Loucy (cell line): Measurements from ENCODE around the gene GSG1L.

ENCODE experiments used
- H2AFZ ChIP-seq: fragments of 200-600 bp; sonication (generic); 2 replicates; pipeline ENCODE4 v1.6.0; 2016; ENCODE audit warnings: antibody characterized with exemption, mild to moderate bottlenecking, low read length, moderate library complexity
- H3F3A ChIP-seq: fragments of 200-600 bp; 2 replicates; pipeline ENCODE4 v1.6.0; 2016; ENCODE audit warnings: antibody characterized with exemption, low read depth, mild to moderate bottlenecking
- H3K27me3 ChIP-seq: fragments of 200-600 bp; sonication (generic); 2 replicates; pipeline ENCODE4 v1.6.1; 2014; ENCODE audit warnings: low read length, mild to moderate bottlenecking; ENCODE audit not compliant: insufficient read depth, poor library complexity, severe bottlenecking
- H3K36me3 ChIP-seq: fragments of 200-600 bp; sonication (generic); 2 replicates; pipeline ENCODE4 v1.6.1; 2016; ENCODE audit warnings: low read length; ENCODE audit not compliant: insufficient read depth
- H3K4me1 ChIP-seq: fragments of 200-600 bp; sonication (generic); 2 replicates; pipeline ENCODE4 v1.5.1; 2014; ENCODE audit warnings: low read length, mild to moderate bottlenecking; ENCODE audit not compliant: insufficient read depth, poor library complexity, severe bottlenecking
- H3K4me2 ChIP-seq: fragments of 200-600 bp; sonication (generic); 2 replicates; pipeline ENCODE4 v1.6.0; 2014; ENCODE audit warnings: antibody characterized with exemption, low read length, low read depth, mild to moderate bottlenecking; ENCODE audit not compliant: poor library complexity, severe bottlenecking
- H3K4me3 ChIP-seq: fragments of 200-600 bp; sonication (generic); 2 replicates; pipeline ENCODE4 v1.5.1; 2014; ENCODE audit warnings: low read length, mild to moderate bottlenecking, mixed read lengths; ENCODE audit not compliant: poor library complexity, severe bottlenecking
- H3K79me2 ChIP-seq: fragments of 200-600 bp; sonication (generic); 2 replicates; pipeline ENCODE4 v1.6.1; 2014; ENCODE audit warnings: low read length; ENCODE audit not compliant: insufficient read depth
- H3K9ac ChIP-seq: fragments of 200-600 bp; sonication (generic); 2 replicates; pipeline ENCODE4 v1.6.0; 2014; ENCODE audit warnings: mild to moderate bottlenecking, low read depth, low read length, moderate library complexity; ENCODE audit not compliant: poor library complexity, severe bottlenecking
- H3K9me2 ChIP-seq: fragments of 200-600 bp; sonication (generic); replicated peaks from 2 replicates; pipeline ENCODE4 v1.6.1; 2016; ENCODE audit warnings: low read depth, low read length, mixed read lengths
- H3K9me3 ChIP-seq: fragments of 200-600 bp; sonication (generic); 2 replicates; pipeline ENCODE4 v1.6.1; 2014; ENCODE audit warnings: mild to moderate bottlenecking, antibody characterized with exemption, low read length, low read depth; ENCODE audit not compliant: insufficient read depth
- H4K20me1 ChIP-seq: fragments of 200-600 bp; sonication (generic); 2 replicates; pipeline ENCODE4 v1.6.0; 2014; ENCODE audit warnings: antibody characterized with exemption, low read length, mild to moderate bottlenecking; ENCODE audit not compliant: insufficient read depth, poor library complexity, severe bottlenecking
- EZH2phosphoT487 ChIP-seq: fragments of 200-600 bp; IDR thresholded peaks from 2 replicates; pipeline ENCODE4 v1.6.1; 2018; ENCODE audit warnings: antibody characterized with exemption, mild to moderate bottlenecking, moderate library complexity, borderline replicate concordance
- TF ChIP-seq, protein P1 (sequence below): fragments of 200-600 bp; sonication (generic); conservative IDR thresholded peaks from 2 replicates; pipeline ENCODE4 v1.5.1; 2014; ENCODE audit warnings: mild to moderate bottlenecking, antibody characterized with exemption, low read length

The GSG1L gene

DNA sequence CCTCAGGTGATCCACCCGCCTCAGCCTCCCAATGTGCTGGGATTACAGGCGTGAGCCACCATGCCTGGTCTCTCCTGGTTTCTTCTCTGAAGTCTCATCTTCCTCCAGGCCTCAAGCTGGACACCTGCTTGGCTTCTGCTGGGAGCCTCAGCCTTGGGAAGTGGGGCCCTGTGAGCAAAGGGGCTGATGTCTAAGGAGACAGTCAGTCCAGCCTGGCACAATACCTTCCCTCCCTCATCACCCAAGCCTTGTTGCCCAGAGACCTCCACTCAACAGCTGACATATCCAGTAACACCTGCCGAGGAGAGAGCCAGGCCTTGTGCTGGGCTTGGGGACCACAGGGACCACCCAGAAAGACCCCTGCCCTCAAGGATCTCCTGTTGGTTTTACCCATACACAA is 251.6 kb downstream of the GSG1L start:
- TF ChIP-seq EZH2phosphoT487 = no peak
- TF ChIP-seq, protein P1, sequence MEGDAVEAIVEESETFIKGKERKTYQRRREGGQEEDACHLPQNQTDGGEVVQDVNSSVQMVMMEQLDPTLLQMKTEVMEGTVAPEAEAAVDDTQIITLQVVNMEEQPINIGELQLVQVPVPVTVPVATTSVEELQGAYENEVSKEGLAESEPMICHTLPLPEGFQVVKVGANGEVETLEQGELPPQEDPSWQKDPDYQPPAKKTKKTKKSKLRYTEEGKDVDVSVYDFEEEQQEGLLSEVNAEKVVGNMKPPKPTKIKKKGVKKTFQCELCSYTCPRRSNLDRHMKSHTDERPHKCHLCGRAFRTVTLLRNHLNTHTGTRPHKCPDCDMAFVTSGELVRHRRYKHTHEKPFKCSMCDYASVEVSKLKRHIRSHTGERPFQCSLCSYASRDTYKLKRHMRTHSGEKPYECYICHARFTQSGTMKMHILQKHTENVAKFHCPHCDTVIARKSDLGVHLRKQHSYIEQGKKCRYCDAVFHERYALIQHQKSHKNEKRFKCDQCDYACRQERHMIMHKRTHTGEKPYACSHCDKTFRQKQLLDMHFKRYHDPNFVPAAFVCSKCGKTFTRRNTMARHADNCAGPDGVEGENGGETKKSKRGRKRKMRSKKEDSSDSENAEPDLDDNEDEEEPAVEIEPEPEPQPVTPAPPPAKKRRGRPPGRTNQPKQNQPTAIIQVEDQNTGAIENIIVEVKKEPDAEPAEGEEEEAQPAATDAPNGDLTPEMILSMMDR = no peak
- Histone ChIP-seq H3K4me2 (no peak overlapping the region), H3K9ac (no peak overlapping the region)

GRCh38 chr16:27806986-27807385 is 256.5 kb downstream of the GSG1L start:
- H3K79me2 ChIP-seq = no peaks in the 10 kb centered on the region
- H3K27me3 ChIP-seq = no peaks in the 10 kb centered on the region
- no peak overlapping the region for H3K9ac ChIP-seq
- no peaks in the 10 kb centered on the region for H3F3A ChIP-seq
- H3K36me3 ChIP-seq = no peaks in the 10 kb centered on the region
- H4K20me1 ChIP-seq = no peaks in the 10 kb centered on the region
- H3K4me3 ChIP-seq = no peak overlapping the region
- no peaks in the 10 kb centered on the region for H3K9me3 ChIP-seq
- no peak overlapping the region for H3K4me2 ChIP-seq
- H3K4me1 ChIP-seq = no peaks in the 10 kb centered on the region
- no peak overlapping the region for H2AFZ ChIP-seq
- TF ChIP-seq, protein P1 = no peak
- no peak for TF ChIP-seq EZH2phosphoT487
- H3K9me2 ChIP-seq = no peaks in the 10 kb centered on the region

More for the DNA sequence above, 251.6 kb downstream of the GSG1L start:
- Histone ChIP-seq H3K27me3 (no peaks in the 10 kb centered on the region), H4K20me1 (no peaks in the 10 kb centered on the region), H3K9me3 (no peaks in the 10 kb centered on the region), H3K36me3 (no peaks in the 10 kb centered on the region), H3K4me3 (no peak overlapping the region), H3K79me2 (no peaks in the 10 kb centered on the region), H3F3A (no peaks in the 10 kb centered on the region), H3K9me2 (no peaks in the 10 kb centered on the region), H3K4me1 (no peaks in the 10 kb centered on the region), H2AFZ (no peak overlapping the region)

GRCh38 chr16:27806388-27806787 is 257.1 kb downstream of the GSG1L start:
- no peaks in the 10 kb centered on the region for H3F3A ChIP-seq
- H3K79me2 ChIP-seq = no peaks in the 10 kb centered on the region
- H3K4me1 ChIP-seq = no peaks in the 10 kb centered on the region
- no peak overlapping the region for H3K4me2 ChIP-seq
- H4K20me1 ChIP-seq = no peaks in the 10 kb centered on the region
- H3K9me2 ChIP-seq = no peaks in the 10 kb centered on the region
- H3K9me3 ChIP-seq = no peaks in the 10 kb centered on the region
- no peak overlapping the region for H3K9ac ChIP-seq
- no peak overlapping the region for H3K4me3 ChIP-seq
- no peaks in the 10 kb centered on the region for H3K27me3 ChIP-seq
- H3K36me3 ChIP-seq = no peaks in the 10 kb centered on the region
- no peak overlapping the region for H2AFZ ChIP-seq
- TF ChIP-seq, protein P1 = no peak
- TF ChIP-seq EZH2phosphoT487 = no peak
